A673 (cell line): Measurements from ENCODE around the gene SPHK1. TPM values are rescaled to one million over a fixed set of nuclear protein-coding genes. Genes with fewer than 3 reads are reported as not detected.
"Not testable (repeated sequence)": the region's sequence is repeated elsewhere in the genome, so short reads cannot be mapped to it uniquely, and the experiment has no call there.

ENCODE experiments used
- BruUV-seq: library from RNA; stranded (reverse); fragments of 400-500 nt; replicated peaks from 2 replicates; lab custom pipeline; 2021; lab: Mats Ljungman, UMichigan
- CTCF ChIA-PET: fragments of 300-600 bp; sonication (Branson Sonifier 250); formaldehyde crosslinking; loops from one replicate; lab custom pipeline; 2022; ENCODE audit warnings: antibody characterized with exemption; lab: Charles Lee
- POLR2A ChIA-PET: fragments of 300-600 bp; sonication (Branson Sonifier 250); formaldehyde crosslinking; loops from one replicate; lab custom pipeline; 2022; ENCODE audit warnings: antibody characterized with exemption; ENCODE audit not compliant: low non-redundant PET; lab: Charles Lee
- DNase-seq: peaks from one replicate; pipeline ENCODE4 v3.0.0-alpha.2; 2015; ENCODE audit warnings: low spot score
- H3K27ac ChIP-seq: fragments of 200-600 bp; sonication (generic); 2 replicates; pipeline ENCODE4 v1.5.1; 2016; ENCODE audit warnings: mixed run types, low read depth, mild to moderate bottlenecking, mixed read lengths, antibody characterized with exemption, low read length; ENCODE audit not compliant: poor library complexity, severe bottlenecking
- H3K27me3 ChIP-seq: fragments of 200-600 bp; sonication (generic); replicated peaks from 2 replicates; pipeline ENCODE4 v1.6.1; 2017; ENCODE audit warnings: mixed run types, low read depth, mild to moderate bottlenecking, mixed read lengths, antibody characterized with exemption, low read length; ENCODE audit not compliant: insufficient read depth, poor library complexity
- H3K36me3 ChIP-seq: fragments of 200-600 bp; sonication (generic); 2 replicates; pipeline ENCODE4 v1.6.1; 2016; ENCODE audit warnings: mixed run types, mild to moderate bottlenecking, mixed read lengths, antibody characterized with exemption, low read length; ENCODE audit not compliant: insufficient read depth, poor library complexity, severe bottlenecking
- H3K4me1 ChIP-seq: fragments of 200-600 bp; sonication (generic); 2 replicates; pipeline ENCODE4 v1.6.1; 2017; ENCODE audit warnings: mixed run types, mild to moderate bottlenecking, mixed read lengths, antibody characterized with exemption, low read length; ENCODE audit not compliant: insufficient read depth, poor library complexity, severe bottlenecking
- H3K4me3 ChIP-seq: fragments of 200-600 bp; sonication (generic); 2 replicates; pipeline ENCODE4 v1.5.1; 2016; ENCODE audit warnings: low read depth, mixed run types, mild to moderate bottlenecking, mixed read lengths, low read length; ENCODE audit not compliant: poor library complexity, severe bottlenecking
- H3K9me3 ChIP-seq: fragments of 200-600 bp; sonication (generic); 2 replicates; pipeline ENCODE4 v1.6.1; 2016; ENCODE audit warnings: mixed run types, low read depth, mild to moderate bottlenecking, mixed read lengths, antibody characterized with exemption, low read length; ENCODE audit not compliant: poor library complexity, severe bottlenecking
- CTCF ChIP-seq: fragments of 300-800, 200-600 bp; sonication (generic); conservative IDR thresholded peaks from 2 replicates; pipeline ENCODE4 v1.5.1; 2017; ENCODE audit warnings: low read depth, mild to moderate bottlenecking, antibody characterized with exemption, low read length, moderate library complexity, mixed read lengths
- EZH2 ChIP-seq: fragments of 200-600 bp; sonication (generic); IDR thresholded peaks from 2 replicates; pipeline ENCODE4 v1.6.1; 2017; ENCODE audit warnings: borderline replicate concordance, low read depth, mild to moderate bottlenecking, mixed read lengths, antibody characterized with exemption, low read length; ENCODE audit not compliant: poor library complexity, severe bottlenecking
- intact Hi-C: fragments of 100-400 bp; cut with micrococcal nuclease; formaldehyde crosslinking; loops from one replicate; pipeline ENCODE4 v1.10.0; 2022; ENCODE audit not compliant: unreplicated experiment
- total RNA-seq: library from RNA; stranded (reverse); gene quantifications from 2 replicates; pipeline ENCODE4 v1.2.3, GENCODE V29; 2021

The SPHK1 gene
- total RNA-seq, 1 experiment from 2014 or later: 0.54 TPM

- ChIA-PET POLR2A (no interaction called here), CTCF (no interaction called here)
- H3K27me3 ChIP-seq: no peaks in the 10 kb centered on the region
- no peaks in the 10 kb centered on the region for H3K4me1 ChIP-seq
- peaks cover 17% of the 10 kb centered on the region for H3K36me3 ChIP-seq
- H3K9me3 ChIP-seq: no peaks in the 10 kb centered on the region
- H3K4me3 ChIP-seq: no peak overlapping the region
- H3K27ac ChIP-seq: peak overlapping the region; percentile 54
- no peak for DNase-seq
- intact Hi-C loops: no loop called here
- TF ChIP-seq CTCF (no peak), EZH2 (no peak)
- BruUV-seq: no TSS peak
Observed at GRCh38 chr17:76345377-76345974, 38.9 kb upstream of the SPHK1 start.

- DNase-seq, BruUV-seq, H3K27me3 ChIP-seq, H3K4me3 ChIP-seq, H3K4me1 ChIP-seq, CTCF ChIA-PET, H3K27ac ChIP-seq, intact Hi-C loops, POLR2A ChIA-PET, H3K9me3 ChIP-seq: not testable (repeated sequence)
- H3K36me3 ChIP-seq: peaks cover 14% of the 10 kb centered on the region
Observed at GRCh38 chr17:76346936-76347335, 37.5 kb upstream of the SPHK1 start.

- intact Hi-C loops: no loop called here
- Histone ChIP-seq H3K4me3 (no peak overlapping the region), H3K9me3 (no peaks in the 10 kb centered on the region), H3K4me1 (peaks cover 6% of the 10 kb centered on the region), H3K27me3 (no peaks in the 10 kb centered on the region), H3K27ac (no peak overlapping the region), H3K36me3 (peaks cover 4% of the 10 kb centered on the region)
- no TSS peak for BruUV-seq
- ChIA-PET POLR2A (no interaction called here), CTCF (no interaction called here)
- DNase-seq: no peak
- TF ChIP-seq EZH2 (no peak), CTCF (no peak)
Observed at GRCh38 chr17:76350463-76350862, 33.9 kb upstream of the SPHK1 start.

- no TSS peak for BruUV-seq
- DNase-seq: no peak
- peaks cover 6% of the 10 kb centered on the region for H3K4me1 ChIP-seq
- H3K4me3 ChIP-seq: peak overlapping the region; percentile 4
- ChIA-PET CTCF (interaction anchor here (1.0 kb wide), 1 partner anchor 46 kb away, joined by 3 read pairs; no protein-coding TSS in a partner anchor), POLR2A (no interaction called here)
- no peak for TF ChIP-seq CTCF
- TF ChIP-seq EZH2: no peak
- H3K36me3 ChIP-seq: peaks cover 4% of the 10 kb centered on the region
- intact Hi-C loops: no loop called here
- H3K9me3 ChIP-seq: no peaks in the 10 kb centered on the region
- no peak overlapping the region for H3K27ac ChIP-seq
- no peaks in the 10 kb centered on the region for H3K27me3 ChIP-seq
Observed at GRCh38 chr17:76351526-76352071, 32.8 kb upstream of the SPHK1 start.
